ENCODE data around the gene LETM1. TPM values are rescaled to one million over a fixed set of nuclear protein-coding genes. Genes with fewer than 3 reads are reported as not detected.
A peak's percentile ranks its signal among the peaks of the same experiment; 100 is the strongest.

LETM1 gene
- total RNA-seq, 1 donor from 2014 or later: 60.3 TPM

DNA sequence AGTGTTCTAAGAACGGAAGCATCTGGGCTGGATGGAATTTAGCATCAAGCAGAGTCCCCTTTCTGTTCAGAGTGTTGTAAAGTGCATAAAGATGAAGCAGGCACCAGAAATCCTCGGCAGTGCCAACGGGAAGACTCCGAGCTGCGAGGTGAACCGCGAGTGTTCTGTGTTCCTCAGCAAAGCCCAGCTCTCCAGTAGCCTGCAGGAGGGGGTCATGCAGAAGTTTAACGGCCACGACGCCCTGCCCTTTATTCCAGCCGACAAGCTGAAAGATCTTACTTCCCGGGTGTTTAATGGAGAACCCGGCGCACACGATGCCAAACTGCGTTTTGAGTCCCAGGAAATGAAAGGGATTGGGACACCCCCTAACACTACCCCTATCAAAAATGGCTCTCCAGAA lies 44.7 kb upstream of the LETM1 start:
- FAIRE-seq (no peak), DNase-seq (ENCODE audit: low read depth) (no peak)
- Histone ChIP-seq H3K4me3 (ENCODE audit: insufficient read depth, low read depth, low read length) (no peak overlapping the region), H3K27me3 (ENCODE audit: insufficient read depth, low read length) (no peaks in the 10 kb centered on the region), H3K27ac (ENCODE audit: low read depth, low read length) (no peak overlapping the region), H3K4me2 (ENCODE audit: low read length) (no peak overlapping the region), H3K79me2 (ENCODE audit: insufficient read depth, low read length) (peaks cover 97% of the 10 kb centered on the region), H3K4me1 (ENCODE audit: insufficient read depth, low read length) (no peaks in the 10 kb centered on the region), H3K9ac (ENCODE audit: low read length) (no peak overlapping the region), H4K20me1 (ENCODE audit: insufficient read depth, low read length) (peaks cover 70% of the 10 kb centered on the region), H3K36me3 (ENCODE audit: insufficient read depth, low read length) (peaks cover 18% of the 10 kb centered on the region), H2AFZ (ENCODE audit: low read depth, low read length) (no peak overlapping the region), H3K9me3 (ENCODE audit: insufficient read depth, low read depth, low read length) (no peaks in the 10 kb centered on the region)
- TF ChIP-seq EZH2 (IDR thresholded peaks at IDR 0.05; ENCODE audit: insufficient read depth, low read length): no peak
- TF ChIP-seq, protein P1, sequence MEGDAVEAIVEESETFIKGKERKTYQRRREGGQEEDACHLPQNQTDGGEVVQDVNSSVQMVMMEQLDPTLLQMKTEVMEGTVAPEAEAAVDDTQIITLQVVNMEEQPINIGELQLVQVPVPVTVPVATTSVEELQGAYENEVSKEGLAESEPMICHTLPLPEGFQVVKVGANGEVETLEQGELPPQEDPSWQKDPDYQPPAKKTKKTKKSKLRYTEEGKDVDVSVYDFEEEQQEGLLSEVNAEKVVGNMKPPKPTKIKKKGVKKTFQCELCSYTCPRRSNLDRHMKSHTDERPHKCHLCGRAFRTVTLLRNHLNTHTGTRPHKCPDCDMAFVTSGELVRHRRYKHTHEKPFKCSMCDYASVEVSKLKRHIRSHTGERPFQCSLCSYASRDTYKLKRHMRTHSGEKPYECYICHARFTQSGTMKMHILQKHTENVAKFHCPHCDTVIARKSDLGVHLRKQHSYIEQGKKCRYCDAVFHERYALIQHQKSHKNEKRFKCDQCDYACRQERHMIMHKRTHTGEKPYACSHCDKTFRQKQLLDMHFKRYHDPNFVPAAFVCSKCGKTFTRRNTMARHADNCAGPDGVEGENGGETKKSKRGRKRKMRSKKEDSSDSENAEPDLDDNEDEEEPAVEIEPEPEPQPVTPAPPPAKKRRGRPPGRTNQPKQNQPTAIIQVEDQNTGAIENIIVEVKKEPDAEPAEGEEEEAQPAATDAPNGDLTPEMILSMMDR (IDR thresholded peaks at IDR 0.05; ENCODE audit: insufficient read depth, low read depth, low read length): no peak
- no peak overlapping the region for H3K4me3 Mint-ChIP-seq (ENCODE audit: unreplicated experiment)
- H3K4me1 Mint-ChIP-seq (ENCODE audit: low read depth, unreplicated experiment): no peaks in the 10 kb centered on the region
- H3K27ac Mint-ChIP-seq (ENCODE audit: unreplicated experiment): no peak overlapping the region
- no peaks in the 10 kb centered on the region for H3K27me3 Mint-ChIP-seq (ENCODE audit: low read depth, unreplicated experiment)
- no peaks in the 10 kb centered on the region for H3K9me3 Mint-ChIP-seq (ENCODE audit: unreplicated experiment)
- peaks cover 5% of the 10 kb centered on the region for H3K36me3 Mint-ChIP-seq (ENCODE audit: low read depth, unreplicated experiment)

DNA sequence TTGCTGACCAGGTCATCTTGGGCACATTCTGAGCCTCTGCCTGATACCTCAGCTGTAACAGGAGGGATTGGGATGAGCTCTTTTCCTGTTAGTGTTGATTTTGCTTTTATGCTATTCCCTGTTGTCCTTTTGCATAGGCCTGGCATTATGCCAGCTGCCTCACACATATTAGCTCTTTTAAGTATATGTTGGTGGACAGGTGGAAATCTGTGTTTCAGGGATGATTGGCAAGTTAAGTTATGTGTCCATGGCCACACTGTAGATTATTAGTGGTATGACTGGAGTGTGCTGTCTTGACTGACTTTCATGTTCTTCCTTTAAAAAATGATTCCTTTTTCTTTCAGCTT lies 44.1 kb upstream of the LETM1 start:
- no peaks in the 10 kb centered on the region for H3K27me3 ChIP-seq (ENCODE audit: insufficient read depth, low read length)
- no peak overlapping the region for H3K27ac Mint-ChIP-seq (ENCODE audit: unreplicated experiment)
- H3K36me3 ChIP-seq (ENCODE audit: insufficient read depth, low read length): peaks cover 18% of the 10 kb centered on the region
- H3K4me2 ChIP-seq (ENCODE audit: low read length): no peak overlapping the region
- no peak for TF ChIP-seq EZH2 (IDR thresholded peaks at IDR 0.05; ENCODE audit: insufficient read depth, low read length)
- TF ChIP-seq, protein P1 (IDR thresholded peaks at IDR 0.05; ENCODE audit: insufficient read depth, low read depth, low read length): no peak
- no peaks in the 10 kb centered on the region for H3K4me1 ChIP-seq (ENCODE audit: insufficient read depth, low read length)
- H3K9ac ChIP-seq (ENCODE audit: low read length): no peak overlapping the region
- H3K27ac ChIP-seq (ENCODE audit: low read depth, low read length): no peak overlapping the region
- no peak overlapping the region for H2AFZ ChIP-seq (ENCODE audit: low read depth, low read length)
- no peaks in the 10 kb centered on the region for H3K9me3 Mint-ChIP-seq (ENCODE audit: unreplicated experiment)
- DNase-seq (ENCODE audit: low read depth): no peak
- FAIRE-seq: no peak
- peaks cover 68% of the 10 kb centered on the region for H4K20me1 ChIP-seq (ENCODE audit: insufficient read depth, low read length)
- peaks cover 5% of the 10 kb centered on the region for H3K36me3 Mint-ChIP-seq (ENCODE audit: low read depth, unreplicated experiment)
- no peak overlapping the region for H3K4me3 ChIP-seq (ENCODE audit: insufficient read depth, low read depth, low read length)
- H3K4me1 Mint-ChIP-seq (ENCODE audit: low read depth, unreplicated experiment): no peaks in the 10 kb centered on the region
- no peaks in the 10 kb centered on the region for H3K9me3 ChIP-seq (ENCODE audit: insufficient read depth, low read depth, low read length)
- H3K79me2 ChIP-seq (ENCODE audit: insufficient read depth, low read length): peaks cover 97% of the 10 kb centered on the region
- no peak overlapping the region for H3K4me3 Mint-ChIP-seq (ENCODE audit: unreplicated experiment)
- no peaks in the 10 kb centered on the region for H3K27me3 Mint-ChIP-seq (ENCODE audit: low read depth, unreplicated experiment)

DNA sequence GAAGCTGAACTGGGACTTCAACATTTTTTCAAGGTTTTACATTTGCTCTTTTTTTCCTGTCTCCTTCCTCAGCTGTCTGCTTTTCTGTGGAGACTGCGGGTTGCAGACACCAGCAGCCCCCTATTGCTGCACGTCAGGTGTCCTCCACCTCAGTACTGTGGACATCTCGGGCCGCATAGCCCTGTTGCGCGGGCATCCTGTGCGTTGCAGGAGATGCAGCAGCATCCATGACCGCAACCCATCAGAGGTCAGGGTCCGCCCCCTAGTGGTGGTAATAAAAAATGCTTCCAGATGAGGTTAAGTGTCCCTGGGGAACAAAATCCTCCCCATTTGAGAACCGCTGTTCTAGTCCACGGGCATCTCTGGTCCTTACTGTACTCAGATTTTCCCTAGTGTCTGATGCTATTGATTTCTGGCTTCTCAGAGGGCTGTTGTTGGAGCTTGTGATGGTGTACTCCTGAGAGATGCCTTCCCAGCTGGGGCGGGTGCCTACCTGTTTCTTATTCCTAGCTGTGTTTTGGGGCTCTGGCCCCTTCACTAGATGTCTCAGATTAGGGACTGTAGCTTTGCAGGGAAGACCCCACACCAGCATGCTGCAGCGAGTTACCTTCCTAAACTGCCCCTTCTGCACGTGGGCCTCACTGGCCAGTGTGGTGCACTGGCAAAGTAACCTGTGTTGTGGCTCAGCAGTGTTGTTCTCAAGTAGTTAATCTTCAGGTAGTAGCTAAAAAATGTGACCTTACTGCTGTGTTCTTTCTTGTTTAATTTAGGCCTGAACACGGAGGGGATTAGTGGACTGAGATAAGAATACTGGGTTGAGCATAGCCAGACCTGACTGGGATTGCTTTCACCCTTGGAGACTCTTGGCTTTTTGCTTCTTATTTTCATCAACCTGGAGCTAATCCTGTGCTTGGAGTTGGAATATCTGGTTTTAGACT lies 43.5 kb upstream of the LETM1 start:
- Mint-ChIP-seq H3K36me3 (ENCODE audit: low read depth, unreplicated experiment) (peaks cover 4% of the 10 kb centered on the region), H3K4me1 (ENCODE audit: low read depth, unreplicated experiment) (no peaks in the 10 kb centered on the region), H3K27ac (ENCODE audit: unreplicated experiment) (no peak overlapping the region), H3K9me3 (ENCODE audit: unreplicated experiment) (no peaks in the 10 kb centered on the region), H3K27me3 (ENCODE audit: low read depth, unreplicated experiment) (no peaks in the 10 kb centered on the region), H3K4me3 (ENCODE audit: unreplicated experiment) (no peak overlapping the region)
- FAIRE-seq (no peak), DNase-seq (ENCODE audit: low read depth) (peak; percentile 46)
- Histone ChIP-seq H3K79me2 (ENCODE audit: insufficient read depth, low read length) (peaks cover 97% of the 10 kb centered on the region), H3K27me3 (ENCODE audit: insufficient read depth, low read length) (no peaks in the 10 kb centered on the region), H4K20me1 (ENCODE audit: insufficient read depth, low read length) (peaks cover 67% of the 10 kb centered on the region), H2AFZ (ENCODE audit: low read depth, low read length) (no peak overlapping the region), H3K9ac (ENCODE audit: low read length) (no peak overlapping the region), H3K4me2 (ENCODE audit: low read length) (no peak overlapping the region), H3K36me3 (ENCODE audit: insufficient read depth, low read length) (peaks cover 18% of the 10 kb centered on the region), H3K27ac (ENCODE audit: low read depth, low read length) (no peak overlapping the region), H3K9me3 (ENCODE audit: insufficient read depth, low read depth, low read length) (no peaks in the 10 kb centered on the region), H3K4me1 (ENCODE audit: insufficient read depth, low read length) (no peaks in the 10 kb centered on the region), H3K4me3 (ENCODE audit: insufficient read depth, low read depth, low read length) (no peak overlapping the region)
- no peak for TF ChIP-seq EZH2 (IDR thresholded peaks at IDR 0.05; ENCODE audit: insufficient read depth, low read length)
- TF ChIP-seq, protein P1 (IDR thresholded peaks at IDR 0.05; ENCODE audit: insufficient read depth, low read depth, low read length): peak; percentile 78

Data from astrocyte (in vitro differentiated cells and primary cell).